Glutamatergic neuron (in vitro differentiated cells): ENCODE results near the gene TMEM108. TPM values are rescaled to one million over a fixed set of nuclear protein-coding genes. Genes with fewer than 3 reads are reported as not detected.

Experiments used
- DNase-seq: peaks from one replicate; pipeline ENCODE4 v3.0.0; 2022
- H3K27ac Mint-ChIP-seq: one replicate; pipeline ENCODE4 v1.8.0; 2020; ENCODE audit warnings: mild to moderate bottlenecking, mixed read lengths, inconsistent platforms; ENCODE audit not compliant: unreplicated experiment
- H3K27me3 Mint-ChIP-seq: one replicate; pipeline ENCODE4 v1.8.0; 2020; ENCODE audit warnings: mild to moderate bottlenecking, moderate library complexity, mixed read lengths, inconsistent platforms; ENCODE audit not compliant: unreplicated experiment
- H3K36me3 Mint-ChIP-seq: one replicate; pipeline ENCODE4 v1.8.0; 2020; ENCODE audit warnings: mild to moderate bottlenecking, mixed read lengths, inconsistent platforms; ENCODE audit not compliant: unreplicated experiment
- H3K4me1 Mint-ChIP-seq: one replicate; pipeline ENCODE4 v1.8.0; 2020; ENCODE audit warnings: mild to moderate bottlenecking, low read depth, mixed read lengths, inconsistent platforms; ENCODE audit not compliant: unreplicated experiment
- H3K4me3 Mint-ChIP-seq: one replicate; pipeline ENCODE4 v1.8.0; 2020; ENCODE audit warnings: mild to moderate bottlenecking, mixed read lengths, inconsistent platforms; ENCODE audit not compliant: unreplicated experiment
- H3K9me3 Mint-ChIP-seq: one replicate; pipeline ENCODE4 v1.8.0; 2020; ENCODE audit warnings: mild to moderate bottlenecking, moderate library complexity, mixed read lengths, inconsistent platforms; ENCODE audit not compliant: unreplicated experiment
- CTCF ChIP-seq: fragments of 200-600 bp; sonication (generic); IDR thresholded peaks from one replicate; pipeline ENCODE4 v1.5.0; 2021; ENCODE audit not compliant: partially characterized antibody, unreplicated experiment
- total RNA-seq: library from RNA; stranded (reverse); fragmentation: NEBNext Ultra II Directional; extraction: Animal tissue kit (Norgen Biotek cat#: 25700); gene quantifications from one replicate; pipeline ENCODE4 v1.2.1, GENCODE V29; 2021; ENCODE audit not compliant: unreplicated experiment

Gene TMEM108
- total RNA-seq, 1 donor from 2014 or later: 9.0 TPM

GRCh38 chr3:133197619-133198018, 159.4 kb downstream of the TMEM108 start:
- Mint-ChIP-seq H3K36me3 (peaks cover 4% of the 10 kb centered on the region), H3K9me3 (no peaks in the 10 kb centered on the region), H3K4me1 (no peaks in the 10 kb centered on the region), H3K4me3 (no peak overlapping the region), H3K27ac (no peak overlapping the region), H3K27me3 (no peaks in the 10 kb centered on the region)
- DNase-seq: no peak
- TF ChIP-seq CTCF: no peak

GRCh38 chr3:133206921-133207320, 168.7 kb downstream of the TMEM108 start:
- Mint-ChIP-seq H3K36me3 (peaks cover 8% of the 10 kb centered on the region), H3K4me3 (no peak overlapping the region), H3K9me3 (peaks cover 2% of the 10 kb centered on the region), H3K27me3 (peaks cover 3% of the 10 kb centered on the region), H3K4me1 (peaks cover 6% of the 10 kb centered on the region), H3K27ac (no peak overlapping the region)
- no peak for TF ChIP-seq CTCF
- DNase-seq: no peak

GRCh38 chr3:133208184-133208583, 170.0 kb downstream of the TMEM108 start:
- no peak for DNase-seq
- Mint-ChIP-seq H3K27ac (no peak overlapping the region), H3K9me3 (peaks cover 2% of the 10 kb centered on the region), H3K4me3 (no peak overlapping the region), H3K27me3 (peaks cover 3% of the 10 kb centered on the region), H3K36me3 (peaks cover 4% of the 10 kb centered on the region), H3K4me1 (peaks cover 8% of the 10 kb centered on the region)
- TF ChIP-seq CTCF: no peak

- H3K27ac Mint-ChIP-seq: no peak overlapping the region
- H3K36me3 Mint-ChIP-seq: no peaks in the 10 kb centered on the region
- no peaks in the 10 kb centered on the region for H3K9me3 Mint-ChIP-seq
- no peak for TF ChIP-seq CTCF
- H3K4me1 Mint-ChIP-seq: peaks cover 8% of the 10 kb centered on the region
- H3K27me3 Mint-ChIP-seq: no peaks in the 10 kb centered on the region
- H3K4me3 Mint-ChIP-seq: no peak overlapping the region
- no peak for DNase-seq
These were observed 171.8 kb downstream of the TMEM108 start for GRCh38 chr3:133209871-133210550.

- peaks cover 8% of the 10 kb centered on the region for H3K4me1 Mint-ChIP-seq
- H3K27me3 Mint-ChIP-seq: no peaks in the 10 kb centered on the region
- no peak overlapping the region for H3K4me3 Mint-ChIP-seq
- H3K36me3 Mint-ChIP-seq: no peaks in the 10 kb centered on the region
- H3K27ac Mint-ChIP-seq: no peak overlapping the region
- no peak for DNase-seq
- H3K9me3 Mint-ChIP-seq: no peaks in the 10 kb centered on the region
- no peak for TF ChIP-seq CTCF
These were observed 172.5 kb downstream of the TMEM108 start for GRCh38 chr3:133210656-133211055.
